GM21381 (cell line): ENCODE data around the gene MRPL23.

Experiments used
- ATAC-seq: cut with Tn5 transposase; IDR thresholded peaks from one replicate; pipeline ENCODE4 v1.9.1; 2021; ENCODE audit warnings: mild to moderate bottlenecking, moderate library complexity; ENCODE audit not compliant: unreplicated experiment

Gene MRPL23

DNA sequence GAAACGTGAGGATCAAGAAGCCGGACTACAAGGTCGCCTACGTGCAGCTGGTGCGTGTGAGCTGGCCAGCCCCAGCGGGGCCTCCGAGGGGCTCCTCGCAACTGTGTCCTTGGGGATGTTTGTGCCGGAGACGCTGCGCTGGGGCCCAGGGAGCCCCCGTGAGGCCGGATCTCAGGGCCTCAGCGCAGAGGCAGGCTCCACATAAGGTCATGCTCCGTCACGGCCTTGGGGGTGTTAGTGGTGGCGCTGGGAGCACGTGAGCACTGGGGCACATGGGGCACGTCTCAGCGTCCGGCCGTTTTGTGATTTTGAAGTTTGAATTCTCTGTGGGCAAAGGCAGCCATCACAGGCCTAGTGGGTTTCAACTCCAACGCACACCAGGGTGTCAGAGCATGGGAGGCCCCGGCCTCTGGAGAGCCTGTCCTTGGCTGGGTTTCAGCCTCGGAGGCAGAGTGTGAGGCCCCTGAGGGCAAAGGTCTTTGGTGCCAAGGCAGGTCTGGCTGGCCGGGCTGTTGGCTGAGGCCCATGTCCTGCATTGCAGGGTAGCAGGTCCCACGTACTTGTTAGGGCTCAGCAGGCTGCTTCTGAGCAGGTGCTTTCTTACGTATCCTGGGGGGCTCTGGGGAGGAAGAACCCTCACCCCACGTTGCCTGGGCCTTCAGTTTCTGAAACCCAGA is 5.8 kb downstream of the MRPL23 start:
- no peak for ATAC-seq

DNA sequence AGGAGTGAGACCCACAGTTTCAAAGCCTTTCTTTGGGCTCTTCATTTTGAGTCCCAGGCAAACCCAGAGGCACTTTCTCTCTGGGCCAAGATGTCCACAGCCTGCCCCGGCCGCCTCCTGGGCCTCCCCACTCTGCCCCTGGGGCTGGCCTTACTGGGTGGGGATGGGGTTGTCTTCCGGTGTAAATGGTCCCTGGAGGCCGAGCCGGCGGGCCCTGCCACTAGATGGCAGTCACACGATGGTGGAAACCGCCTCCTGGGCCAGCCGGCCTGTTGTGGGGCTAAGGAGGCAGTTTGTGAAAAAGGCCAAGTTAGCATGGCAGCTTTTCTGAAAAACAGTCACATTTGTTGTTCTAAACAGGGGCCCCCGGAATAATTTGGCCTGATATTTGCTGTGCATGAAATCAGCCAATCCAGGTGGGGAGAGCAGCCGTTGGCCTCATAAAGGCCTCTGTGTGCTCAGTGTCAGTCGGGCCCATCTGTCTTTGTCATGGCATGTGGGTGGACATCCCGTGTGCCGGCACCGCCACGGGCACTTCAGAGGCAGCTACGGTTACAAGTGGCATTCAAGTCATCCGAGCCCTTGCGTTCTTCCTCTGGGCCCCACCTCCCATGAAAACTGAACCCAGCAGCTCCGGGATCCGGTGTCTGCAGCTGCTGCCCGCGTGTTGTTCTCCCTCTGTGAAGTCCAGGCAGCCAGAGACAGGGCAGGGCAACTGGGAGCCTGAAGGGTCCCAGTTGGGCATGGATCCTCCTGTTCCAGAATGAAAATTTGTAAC is 6.5 kb downstream of the MRPL23 start:
- ATAC-seq: no peak

DNA sequence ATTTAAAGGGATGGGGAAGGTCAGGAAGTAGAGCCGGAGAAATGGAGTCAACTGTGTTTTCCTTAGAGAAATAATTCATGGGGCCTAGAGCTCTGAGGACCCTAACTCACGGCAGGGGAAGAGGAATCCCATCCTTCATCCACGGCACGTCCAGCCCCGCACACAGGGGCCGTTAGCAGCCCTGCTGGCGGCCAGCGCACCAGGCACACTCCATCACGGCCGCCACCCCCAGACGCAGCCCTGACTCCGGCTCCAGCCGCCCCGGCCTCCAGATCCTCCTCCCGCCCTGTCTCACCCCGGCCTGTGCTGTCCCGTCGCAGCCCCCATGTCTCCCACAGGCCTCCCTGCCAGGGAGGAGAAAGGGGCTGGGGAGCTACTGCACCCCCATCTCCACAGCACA is 11.2 kb downstream of the MRPL23 start:
- no peak for ATAC-seq

DNA sequence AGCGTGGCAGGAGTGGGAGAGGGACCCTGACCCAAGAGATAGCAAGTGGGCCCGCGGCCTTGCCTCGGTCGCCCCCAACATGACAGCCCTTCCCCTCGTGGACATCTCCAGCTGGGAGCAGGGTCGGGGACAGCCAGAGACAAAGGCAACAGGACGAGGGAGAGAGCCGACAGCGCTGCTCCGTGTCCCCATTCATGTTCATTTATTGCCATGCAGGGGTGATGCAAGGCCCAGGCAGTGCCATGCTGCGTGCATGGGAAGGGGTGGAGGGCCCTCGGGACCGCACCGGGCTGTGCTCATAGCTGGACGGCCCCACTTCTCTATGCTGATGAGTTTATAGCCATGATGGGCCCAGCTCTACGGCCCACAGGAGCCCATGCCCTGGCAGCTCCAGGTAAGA is 12.7 kb downstream of the MRPL23 start:
- no peak for ATAC-seq

DNA sequence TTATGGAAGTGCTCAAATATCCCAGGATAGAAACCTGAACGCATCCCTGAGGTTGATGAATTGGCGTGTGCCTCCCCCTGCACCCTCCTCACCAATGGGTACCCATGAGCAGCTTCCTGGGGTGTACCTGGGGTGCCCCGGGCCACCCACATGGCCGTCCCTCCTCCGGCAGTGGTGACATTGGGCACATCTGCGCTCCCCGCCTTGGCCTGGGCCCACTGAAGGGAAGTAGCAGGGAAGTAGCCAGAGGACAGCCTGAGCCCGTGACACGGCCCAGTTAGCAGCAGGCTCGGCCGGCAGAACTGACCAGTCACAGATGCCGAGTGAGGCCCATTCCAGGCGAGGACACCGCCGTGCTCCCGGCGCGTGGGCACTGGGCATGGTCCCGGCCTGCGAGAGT is 16.7 kb downstream of the MRPL23 start:
- no peak for ATAC-seq

DNA sequence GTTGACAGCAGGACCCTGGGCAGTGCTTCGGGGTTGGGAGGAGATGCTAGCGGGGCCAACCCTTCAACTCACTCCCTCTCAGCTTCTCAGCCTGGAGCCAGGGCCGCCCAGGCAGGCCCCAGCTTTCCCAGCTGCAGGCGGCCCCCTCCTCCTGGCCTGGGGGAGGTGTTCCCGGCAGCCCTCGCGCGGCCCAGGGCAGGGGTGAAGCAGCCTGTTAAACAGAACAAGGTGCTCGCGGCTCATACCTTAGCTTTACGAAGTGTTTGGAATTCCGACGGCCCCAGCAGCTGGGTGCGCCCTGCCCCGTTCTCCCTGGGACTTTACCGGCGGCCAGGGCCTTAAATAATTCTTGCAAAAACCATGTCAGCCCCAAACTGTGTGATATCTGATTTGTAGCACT is 17.2 kb downstream of the MRPL23 start:
- no peak for ATAC-seq

DNA sequence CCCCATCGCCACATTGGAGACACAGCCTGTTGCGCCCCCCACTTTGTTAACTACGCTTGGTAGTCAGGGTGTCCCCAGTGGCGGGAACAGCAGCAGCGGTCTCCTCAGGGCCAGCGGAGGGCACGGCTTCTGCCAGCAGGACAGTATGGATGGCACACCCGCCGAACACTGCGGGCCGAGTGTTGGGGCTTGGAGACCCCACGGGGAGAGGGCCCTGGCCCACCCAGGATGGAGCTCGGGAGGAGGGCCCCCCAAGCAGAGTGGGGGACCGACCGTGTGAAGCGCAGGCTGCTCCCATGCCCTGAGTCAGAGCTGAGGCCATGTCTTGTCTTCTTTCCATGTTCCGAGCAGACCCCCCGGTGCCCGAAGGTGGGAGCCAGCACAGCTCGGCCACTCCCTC is 17.8 kb downstream of the MRPL23 start:
- no peak for ATAC-seq

DNA sequence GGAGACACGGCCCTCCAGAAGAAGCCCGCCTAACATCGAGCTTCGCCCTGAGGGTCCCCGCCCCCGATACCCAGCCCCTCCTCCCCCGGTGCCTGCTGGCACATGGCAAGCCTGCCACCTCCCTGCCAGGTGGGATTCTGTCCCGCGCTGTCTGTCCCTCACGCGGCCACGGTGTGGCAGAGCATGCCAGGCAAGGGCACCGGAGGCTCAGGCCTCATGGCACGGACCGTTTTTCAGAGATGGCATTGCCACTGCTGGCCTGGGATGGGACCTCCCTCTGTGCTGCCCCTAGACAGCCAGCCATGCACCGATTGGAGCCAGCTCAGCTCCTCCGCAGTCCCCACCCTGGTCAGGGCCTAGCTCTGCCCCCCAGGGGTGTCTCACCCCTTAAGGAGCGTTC is 19.4 kb downstream of the MRPL23 start:
- ATAC-seq: no peak

DNA sequence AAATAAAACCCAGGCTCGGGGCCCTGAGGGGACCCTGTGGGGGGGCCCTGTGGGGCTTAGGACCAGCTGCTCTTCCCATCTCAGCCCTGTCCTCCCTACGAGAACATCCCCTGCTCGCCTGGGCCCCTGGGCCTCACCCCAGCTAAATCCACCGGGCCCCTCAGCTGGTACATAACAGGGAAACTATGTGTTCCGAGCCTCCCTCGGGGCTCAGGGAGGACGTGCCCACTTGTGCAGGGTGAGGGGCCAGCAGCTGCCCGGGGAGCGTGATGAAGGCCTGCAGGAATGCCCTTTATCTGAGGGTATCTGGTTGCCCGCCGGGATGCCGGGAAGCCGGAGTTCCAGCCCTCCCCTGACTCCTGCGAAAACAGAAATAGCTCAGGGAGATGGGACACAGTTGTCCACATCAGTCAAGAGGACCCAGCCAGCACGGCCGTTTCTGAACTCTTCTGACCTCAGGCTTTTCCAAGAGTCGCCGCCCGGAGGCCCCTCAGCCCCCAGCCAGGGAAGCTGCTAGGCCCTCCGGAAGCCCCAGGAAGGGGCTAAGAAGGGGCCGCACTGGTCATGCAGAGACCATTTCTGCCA is 20.6 kb downstream of the MRPL23 start:
- no peak for ATAC-seq

DNA sequence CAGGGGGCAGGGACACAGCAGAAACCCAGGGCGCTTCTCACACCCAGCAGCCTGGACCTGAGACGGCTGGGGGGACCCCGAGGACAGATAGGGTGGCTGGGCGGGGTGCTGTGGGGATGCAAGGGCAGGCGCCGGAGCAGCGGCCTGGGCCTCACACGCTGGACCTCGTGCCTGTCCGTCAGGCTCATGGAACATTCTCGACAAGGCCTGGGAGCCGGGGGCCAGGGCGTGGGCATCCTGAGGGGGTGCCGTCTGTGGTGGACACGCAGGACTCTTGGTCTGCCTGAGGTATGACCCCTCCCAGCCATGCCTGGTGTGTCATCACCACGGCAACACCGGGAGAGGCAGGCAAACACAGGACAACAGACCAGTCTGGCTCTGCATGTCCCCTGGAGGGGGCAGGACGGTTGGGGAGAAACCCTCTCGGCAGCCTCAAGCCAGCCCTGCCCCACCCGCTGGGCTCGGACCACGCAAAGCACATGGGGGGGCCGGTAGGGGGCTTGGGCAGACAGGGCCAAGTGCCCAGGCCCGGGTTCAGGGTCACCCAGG is 21.4 kb downstream of the MRPL23 start:
- no peak for ATAC-seq

DNA sequence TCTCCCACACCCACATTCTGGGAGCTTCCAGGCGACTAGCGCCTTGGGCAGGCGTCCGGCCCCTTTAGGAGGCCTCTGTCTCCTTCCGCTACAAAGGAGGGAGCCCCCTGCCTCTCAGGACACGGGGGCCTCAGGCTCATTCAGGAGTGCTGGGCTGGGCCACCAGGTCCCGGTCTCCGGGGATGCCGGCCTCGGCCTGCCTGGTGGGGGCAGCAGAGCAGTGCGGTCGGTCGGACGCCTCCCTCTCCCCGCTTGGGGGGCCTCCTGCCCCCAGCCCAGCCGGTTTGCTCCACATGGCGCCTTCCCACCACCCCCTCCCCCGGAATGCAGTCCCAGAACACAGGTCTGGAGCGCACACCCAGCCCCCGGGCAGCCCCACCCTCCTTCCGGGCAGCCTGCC is 21.9 kb downstream of the MRPL23 start:
- no peak for ATAC-seq

DNA sequence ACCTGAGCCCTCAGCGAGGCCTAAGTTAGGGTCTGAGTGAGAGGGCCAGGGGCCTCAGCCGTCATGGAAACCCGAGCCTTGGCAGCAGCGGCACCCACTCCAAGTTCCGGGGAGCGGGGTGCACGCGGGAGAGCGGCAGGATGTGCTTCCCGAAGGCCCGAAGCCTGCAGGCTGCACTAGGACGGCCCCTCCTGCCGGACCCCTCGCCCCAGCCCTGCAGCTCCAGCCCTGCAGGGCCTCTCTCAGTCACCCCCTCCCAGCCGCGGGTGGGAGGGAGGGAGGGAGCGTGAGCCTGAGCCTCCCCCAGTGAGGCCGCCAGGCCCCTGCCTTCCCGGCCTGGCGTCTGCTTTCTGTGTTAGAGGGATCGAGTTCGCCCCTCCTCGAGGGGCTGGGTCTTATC is 22.6 kb downstream of the MRPL23 start:
- ATAC-seq: no peak

DNA sequence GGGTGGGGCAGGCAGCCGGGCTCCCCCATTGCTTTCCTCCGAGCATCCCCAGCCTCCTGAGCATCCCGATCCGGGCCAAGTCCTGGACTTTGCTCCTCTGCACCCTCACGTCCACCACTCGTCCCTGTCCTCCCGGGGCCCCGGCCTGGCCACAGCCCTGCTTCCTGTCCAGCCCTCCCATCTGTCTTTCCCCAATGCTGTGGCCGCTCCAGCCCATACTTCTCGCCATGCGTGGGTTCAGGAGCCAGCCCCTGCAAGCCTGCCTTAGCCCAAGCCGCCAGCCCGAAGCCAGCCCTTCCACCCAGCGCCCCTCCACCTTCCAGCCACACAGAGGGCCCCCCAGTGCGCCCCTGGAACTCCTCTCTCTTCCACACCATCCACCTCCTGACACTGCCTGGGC is 23.8 kb downstream of the MRPL23 start:
- ATAC-seq: no peak

DNA sequence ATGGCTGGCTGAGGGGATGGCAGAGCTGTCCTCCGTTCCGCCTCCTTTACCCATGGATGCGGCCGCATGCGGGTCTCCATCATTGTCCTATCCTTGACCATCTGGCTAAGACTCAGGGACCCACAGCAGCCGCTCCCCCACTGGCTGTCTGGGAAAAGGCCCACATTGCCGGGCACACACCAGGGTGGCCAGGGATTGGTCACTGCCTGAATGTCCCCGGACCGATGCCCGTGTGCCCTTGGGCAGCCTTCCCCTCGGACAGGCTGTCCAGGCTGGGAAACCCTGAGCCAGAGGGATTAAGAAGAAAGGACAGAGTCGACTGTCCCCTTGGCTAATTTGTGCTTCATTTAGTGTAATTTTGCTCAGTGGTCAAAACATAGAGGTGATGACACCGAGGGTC is 28.1 kb downstream of the MRPL23 start:
- no peak for ATAC-seq

DNA sequence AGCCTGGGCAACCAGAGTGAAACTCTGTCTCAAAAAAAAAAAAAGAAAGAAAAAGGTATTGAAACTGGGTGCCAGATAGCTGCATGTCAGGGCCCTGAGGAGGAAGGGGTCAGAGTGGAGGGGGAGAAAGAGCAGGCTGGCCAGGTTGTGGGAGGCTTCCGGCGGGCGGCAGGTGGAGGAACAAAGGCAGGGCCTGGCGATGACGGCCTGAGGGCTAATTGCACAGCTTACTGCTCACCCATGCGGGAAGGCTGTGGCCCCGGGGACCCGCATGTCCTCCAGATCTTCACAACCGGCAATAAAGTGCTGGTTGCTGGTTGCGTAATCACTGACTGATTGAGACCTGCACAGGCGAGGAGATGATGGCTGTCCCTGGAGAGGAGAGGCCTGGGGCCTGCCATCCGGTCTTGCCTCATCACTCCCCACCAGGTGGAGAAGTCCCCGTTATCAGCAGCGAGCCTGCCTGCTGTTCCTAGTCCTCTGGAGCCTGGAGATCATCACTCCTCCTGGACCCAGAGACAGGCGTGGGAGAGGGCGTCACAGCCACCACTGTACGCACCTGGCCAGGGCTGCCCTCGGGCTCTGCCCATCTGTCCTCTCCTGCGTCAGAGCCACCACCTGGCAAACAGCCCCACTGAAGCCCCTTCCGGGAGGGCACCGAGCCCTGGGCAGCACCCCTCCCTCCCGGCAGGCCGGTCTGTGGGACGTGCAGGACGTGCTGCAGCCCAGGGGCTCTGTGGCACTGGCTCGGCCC is 31.8 kb downstream of the MRPL23 start:
- ATAC-seq: no peak

DNA sequence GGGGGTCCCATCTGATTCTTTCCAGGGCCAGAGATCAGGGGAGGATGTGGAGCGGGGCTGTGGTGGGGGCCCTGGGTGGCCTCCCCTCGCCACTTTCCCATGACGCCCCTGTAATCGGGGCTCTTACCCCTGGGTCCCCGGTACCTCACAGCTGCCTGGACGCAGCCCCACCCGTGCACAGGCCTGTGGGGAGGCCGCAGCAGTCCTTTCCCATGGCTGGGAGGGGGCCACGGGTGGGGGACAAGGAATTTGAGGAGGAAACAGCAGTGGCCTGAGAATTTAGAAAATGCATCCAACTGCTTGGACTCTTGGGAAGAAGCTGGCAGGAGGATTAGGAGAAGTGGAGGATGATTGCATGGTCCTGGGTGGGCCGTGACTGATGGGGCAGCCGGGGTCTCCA is 32.5 kb downstream of the MRPL23 start:
- ATAC-seq: no peak

DNA sequence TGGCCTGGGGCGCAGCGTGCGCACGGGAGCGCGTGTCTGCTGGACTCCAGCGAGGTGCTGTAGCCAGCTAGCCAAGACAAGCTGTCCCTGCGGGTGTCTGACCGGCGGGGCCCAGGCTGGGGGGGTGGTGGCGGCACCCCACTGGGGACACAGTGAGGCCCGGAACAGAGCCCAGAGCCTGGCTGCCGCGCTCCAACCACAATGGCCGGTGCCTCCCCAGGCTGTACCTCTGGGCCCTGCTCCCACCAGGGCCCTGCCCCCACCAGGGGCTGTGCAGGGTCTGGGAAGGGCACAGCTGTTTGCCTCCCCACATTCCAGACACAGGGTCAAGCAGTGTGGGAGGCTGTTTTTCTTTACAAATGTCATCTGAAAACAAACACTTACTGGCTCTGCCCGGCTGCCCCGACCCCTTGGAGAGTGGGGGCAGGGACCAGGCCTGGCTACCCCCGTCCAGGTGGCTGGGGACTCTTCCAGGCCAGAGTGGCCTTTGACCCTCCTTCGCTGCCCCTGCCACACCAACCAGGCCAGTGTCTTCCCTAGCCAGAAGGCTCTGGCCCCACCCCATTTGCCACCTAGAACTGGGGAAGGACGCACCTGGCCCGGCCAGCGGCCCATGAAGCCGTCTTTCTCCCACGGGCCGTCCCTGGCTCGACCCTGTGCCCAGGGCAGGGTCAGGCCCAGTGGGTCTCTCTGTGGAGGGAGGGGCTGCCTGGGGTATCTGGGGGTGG is 35.9 kb downstream of the MRPL23 start:
- no peak for ATAC-seq

DNA sequence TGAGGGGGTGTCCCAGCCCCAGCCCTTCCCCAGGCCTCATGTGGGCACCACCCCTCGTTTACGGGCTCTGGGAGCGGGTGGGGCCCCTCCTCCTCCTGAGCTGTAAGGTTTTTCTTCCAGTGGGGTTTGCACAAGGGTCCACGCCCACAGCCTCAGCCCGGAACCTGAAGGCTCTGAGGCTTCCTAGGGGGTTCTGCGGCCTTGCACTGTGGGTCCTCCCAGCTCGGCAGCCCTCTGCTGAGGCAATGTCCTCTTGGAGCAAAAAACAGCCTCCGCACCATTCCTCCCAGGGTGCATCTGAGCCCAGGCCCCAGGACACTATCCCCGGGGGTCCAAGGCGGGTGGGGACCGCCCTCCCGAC is 36.4 kb downstream of the MRPL23 start:
- ATAC-seq: no peak

DNA sequence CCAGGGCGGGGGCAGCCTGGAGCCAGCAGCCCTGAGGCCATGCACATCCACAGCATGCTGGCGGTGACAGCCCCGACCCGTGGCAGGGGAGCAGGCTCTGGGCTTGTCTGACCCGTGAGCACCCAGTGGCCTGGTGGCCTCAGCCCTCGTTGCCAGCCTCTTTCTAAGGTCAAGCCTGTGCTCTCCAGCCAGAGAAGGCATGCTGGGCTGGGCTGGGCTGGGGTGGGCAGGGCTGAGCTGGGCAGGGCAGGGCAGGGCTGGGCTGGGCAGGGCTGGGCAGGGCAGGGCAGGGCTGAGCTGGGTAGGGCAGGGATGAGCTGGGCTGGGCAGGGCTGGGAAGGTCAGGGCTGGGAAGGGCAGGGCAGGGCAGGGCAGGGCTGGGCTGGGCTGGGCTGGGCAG is 39.9 kb downstream of the MRPL23 start:
- ATAC-seq: no peak

DNA sequence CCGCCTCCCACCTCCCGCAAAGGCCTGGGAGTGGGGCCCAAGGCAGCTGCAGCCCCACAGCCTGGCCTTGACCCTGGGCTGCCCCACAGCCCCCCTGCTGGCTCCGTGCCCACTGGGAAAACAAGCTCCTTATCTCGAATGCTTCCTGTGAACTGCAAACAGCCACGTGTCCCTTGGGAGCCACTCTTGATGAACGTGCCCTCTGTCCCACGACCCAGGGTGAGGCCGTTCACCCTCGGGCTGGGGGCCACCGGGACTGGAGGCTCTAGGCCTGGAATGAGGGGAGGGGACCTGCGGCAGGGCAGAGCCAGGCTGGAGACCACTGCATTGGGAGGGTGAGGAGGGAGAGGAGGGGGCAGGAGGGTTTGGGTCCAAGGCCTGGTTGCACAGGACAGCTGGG is 41.0 kb downstream of the MRPL23 start:
- no peak for ATAC-seq
